ACC112 (cell line): ENCODE data around the gene FCRLA.

Source experiments
- H2AFZ ChIP-seq: fragments of 200-600 bp; sonication (generic); one replicate; pipeline ENCODE4 v1.6.0; 2017; ENCODE audit warnings: antibody characterized with exemption, low read length; ENCODE audit not compliant: unreplicated experiment
- H3K27ac ChIP-seq: fragments of 200-600 bp; sonication (generic); 2 replicates; pipeline ENCODE4 v1.5.1; 2014; ENCODE audit warnings: low read depth, mild to moderate bottlenecking, antibody characterized with exemption, low read length, moderate library complexity
- H3K27me3 ChIP-seq: fragments of 200-600 bp; sonication (generic); 2 replicates; pipeline ENCODE4 v1.6.1; 2014; ENCODE audit warnings: mild to moderate bottlenecking, antibody characterized with exemption, low read length, moderate library complexity, mixed read lengths; ENCODE audit not compliant: insufficient read depth
- H3K36me3 ChIP-seq: fragments of 200-600 bp; sonication (generic); 2 replicates; pipeline ENCODE4 v1.6.1; 2016; ENCODE audit warnings: mild to moderate bottlenecking, antibody characterized with exemption, low read length, moderate library complexity, mixed read lengths; ENCODE audit not compliant: insufficient read depth
- H3K4me1 ChIP-seq: fragments of 200-600 bp; sonication (generic); one replicate; pipeline ENCODE4 v1.6.1; 2016; ENCODE audit warnings: low read length, mixed read lengths; ENCODE audit not compliant: insufficient read depth, unreplicated experiment, control insufficient read depth
- H3K4me3 ChIP-seq: fragments of 200-600 bp; sonication (generic); 2 replicates; pipeline ENCODE4 v1.5.1; 2014; ENCODE audit warnings: mild to moderate bottlenecking, low read depth, low read length
- H3K79me2 ChIP-seq: fragments of 200-600 bp; sonication (generic); one replicate; pipeline ENCODE4 v1.6.0; 2016; ENCODE audit warnings: low read length; ENCODE audit not compliant: control insufficient read depth, unreplicated experiment, insufficient read depth

Gene FCRLA

GRCh38 chr1:161763522-161764098 lies 56.6 kb downstream of the FCRLA start:
- no peak overlapping the region for H3K4me3 ChIP-seq
- H3K27me3 ChIP-seq, result no peaks in the 10 kb centered on the region
- H3K79me2 ChIP-seq, result peaks cover 25% of the 10 kb centered on the region
- H3K4me1 ChIP-seq, result peaks cover 15% of the 10 kb centered on the region
- no peak overlapping the region for H3K27ac ChIP-seq
- H3K36me3 ChIP-seq, result no peaks in the 10 kb centered on the region
- H2AFZ ChIP-seq, result no peak overlapping the region
